NCI-H1105 treated with DMSO at 0.1 percent for 48 hours (cell line): ENCODE data around the gene WASHC2A.
"Not testable (repeated sequence)": the region's sequence is repeated elsewhere in the genome, so short reads cannot be mapped to it uniquely, and the experiment has no call there.

Experiments
- DNase-seq: peaks from one replicate; lab custom pipeline; 2025; lab: John Stamatoyannopoulos, UW

Gene WASHC2A

DNA sequence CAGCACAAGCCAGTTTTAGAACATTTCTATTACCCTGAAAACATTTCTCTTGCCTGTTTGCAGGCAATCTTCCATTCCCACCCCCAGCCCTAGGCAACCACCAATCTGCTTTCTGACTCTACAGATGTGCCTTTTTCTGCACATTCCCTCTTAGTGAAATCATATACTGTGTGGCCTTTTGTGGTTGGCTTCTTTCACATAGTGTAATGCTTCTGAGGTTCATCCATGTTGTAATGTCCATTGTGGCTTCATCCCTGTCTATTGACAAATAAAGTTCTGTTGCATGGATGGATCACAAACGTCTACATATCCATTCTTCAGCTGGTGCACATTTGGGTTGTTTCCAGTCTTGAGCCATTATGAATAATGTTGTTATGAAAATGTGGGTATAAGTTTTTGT lies 77.8 kb downstream of the WASHC2A start:
- DNase-seq: not testable (repeated sequence)

DNA sequence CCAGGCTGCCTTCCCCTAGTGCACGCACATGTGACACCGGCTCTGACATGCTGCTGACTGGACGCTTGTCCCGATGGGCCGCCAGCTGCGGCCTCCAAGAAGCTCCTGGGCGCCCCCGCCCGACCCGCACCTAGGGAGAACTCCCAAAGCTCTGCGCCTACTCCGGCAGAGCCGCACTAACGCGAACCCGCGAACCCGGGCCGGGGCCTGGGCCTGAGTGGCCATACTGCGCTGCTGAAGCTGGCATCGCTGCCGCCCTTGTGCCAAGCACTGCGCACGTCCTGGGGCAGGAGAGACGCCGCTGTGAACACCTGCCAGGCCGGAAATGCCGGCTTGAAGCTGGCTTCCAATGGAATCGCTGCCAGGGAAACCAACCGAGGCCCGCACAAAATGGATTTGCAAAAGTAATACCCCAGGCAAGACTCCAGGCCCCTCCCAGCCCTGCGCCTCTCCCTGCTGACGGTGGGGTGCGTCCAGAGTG lies 85.1 kb downstream of the WASHC2A start:
- no peak for DNase-seq

DNA sequence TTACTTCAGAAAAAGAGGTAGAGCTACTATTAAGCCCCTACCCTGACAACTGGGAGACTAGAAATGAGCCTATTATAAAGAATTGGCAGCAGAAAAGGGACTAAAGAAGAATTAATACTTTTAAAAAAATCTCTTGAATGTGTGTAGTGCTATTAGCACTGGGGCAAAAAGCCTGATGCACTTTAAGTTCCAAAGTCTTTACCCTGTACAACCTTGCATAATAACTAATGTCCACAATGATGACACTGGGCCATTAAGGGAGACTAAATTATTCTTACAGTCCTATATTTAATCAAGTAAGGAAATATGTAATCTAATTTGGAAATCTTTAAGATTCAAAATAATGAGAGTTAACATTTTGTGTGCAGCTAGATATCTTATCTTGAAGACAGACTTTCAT lies 90.1 kb downstream of the WASHC2A start:
- DNase-seq: not testable (repeated sequence)

GRCh38 chr10:50159856-50160255 lies 92.1 kb downstream of the WASHC2A start:
- DNase-seq: not testable (repeated sequence)

- DNase-seq: not testable (repeated sequence)
These were observed 97.3 kb downstream of the WASHC2A start for GRCh38 chr10:50165038-50165437.

- not testable (repeated sequence) for DNase-seq
These were observed 100.1 kb downstream of the WASHC2A start for GRCh38 chr10:50167833-50168232.

- not testable (repeated sequence) for DNase-seq
These were observed 101.8 kb downstream of the WASHC2A start for GRCh38 chr10:50169506-50169905.

DNA sequence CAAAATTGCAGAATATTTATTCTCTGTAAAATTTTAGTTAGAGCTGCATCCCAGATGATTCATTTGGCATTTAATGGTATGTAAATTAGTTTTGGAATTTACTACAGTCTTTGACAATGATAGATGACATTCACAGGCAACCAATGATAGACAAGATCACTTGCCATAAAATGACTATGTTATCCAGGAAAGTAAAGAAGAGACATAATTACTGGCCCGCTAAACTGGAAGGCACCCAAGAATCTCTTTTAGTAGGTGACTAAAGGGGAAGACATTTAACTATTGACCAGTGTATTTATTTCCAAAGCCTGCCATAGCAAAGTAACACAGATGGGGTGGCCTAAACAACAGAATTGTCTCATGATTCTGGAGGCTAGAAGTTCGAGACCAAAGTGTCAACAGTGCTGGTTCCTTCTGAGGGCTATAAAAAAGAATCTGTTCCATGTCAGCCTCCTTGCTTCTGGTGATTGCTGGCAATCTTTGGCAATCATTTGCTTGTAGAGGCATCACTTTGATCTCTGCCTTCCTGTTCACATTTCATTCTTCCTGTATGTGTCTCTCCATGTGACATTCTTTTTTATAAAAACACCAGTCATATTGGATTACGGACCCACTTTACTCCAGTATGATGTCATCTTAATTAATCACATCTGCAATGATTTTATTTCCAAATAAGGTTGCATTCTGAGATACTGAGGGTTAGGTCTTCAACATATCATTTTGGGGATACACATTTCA lies 107.2 kb downstream of the WASHC2A start:
- not testable (repeated sequence) for DNase-seq
